Stimulated activated CD8-positive, alpha-beta memory T cell treated with anti-CD3 and anti-CD28 coated beads, Interleukin-2, amount 100 ng/mL, for 1 hour (primary cell): ENCODE data around the gene TBC1D4.
"Not testable (repeated sequence)": the region's sequence is repeated elsewhere in the genome, so short reads cannot be mapped to it uniquely, and the experiment has no call there.

ENCODE experiments used
- DNase-seq, 2 donors: peaks; one replicate each; pipeline ENCODE4 v3.0.0-alpha.2; 2020; ENCODE audit warnings: low read depth in 2 of 2

The TBC1D4 gene

GRCh38 chr13:75445717-75446499 lies 36.1 kb downstream of the TBC1D4 start:
- DNase-seq = no peak

- DNase-seq = no peak
These were observed 38.0 kb downstream of the TBC1D4 start for GRCh38 chr13:75444016-75444415.

- no peak for DNase-seq
These were observed 38.5 kb downstream of the TBC1D4 start for GRCh38 chr13:75443356-75443958.

- DNase-seq = no peak
These were observed 39.2 kb downstream of the TBC1D4 start for GRCh38 chr13:75442736-75443234.

GRCh38 chr13:75440100-75440499 lies 41.9 kb downstream of the TBC1D4 start:
- no peak for DNase-seq

- no peak for DNase-seq
These were observed 44.2 kb downstream of the TBC1D4 start for GRCh38 chr13:75437582-75438318.

GRCh38 chr13:75434126-75434525 lies 47.8 kb downstream of the TBC1D4 start:
- DNase-seq = not testable (repeated sequence)

- DNase-seq = no peak
These were observed 49.1 kb downstream of the TBC1D4 start for GRCh38 chr13:75432811-75433244.

GRCh38 chr13:75432045-75432444 lies 49.9 kb downstream of the TBC1D4 start:
- DNase-seq = no peak

GRCh38 chr13:75430436-75431209 lies 51.3 kb downstream of the TBC1D4 start:
- no peak for DNase-seq

GRCh38 chr13:75426421-75426820 lies 55.5 kb downstream of the TBC1D4 start:
- DNase-seq = no peak

GRCh38 chr13:75425216-75426009 lies 56.6 kb downstream of the TBC1D4 start:
- no peak for DNase-seq

- DNase-seq = no peak
These were observed 58.0 kb downstream of the TBC1D4 start for GRCh38 chr13:75423946-75424345.

GRCh38 chr13:75422028-75422427 lies 59.9 kb downstream of the TBC1D4 start:
- DNase-seq = no peak

- no peak for DNase-seq
These were observed 60.8 kb downstream of the TBC1D4 start for GRCh38 chr13:75421133-75421532.

GRCh38 chr13:75419656-75420055 lies 62.3 kb downstream of the TBC1D4 start:
- no peak for DNase-seq

- no peak for DNase-seq
These were observed 63.0 kb downstream of the TBC1D4 start for GRCh38 chr13:75418997-75419396.

GRCh38 chr13:75418186-75418843 lies 63.7 kb downstream of the TBC1D4 start:
- DNase-seq = no peak

- no peak for DNase-seq
These were observed 64.3 kb downstream of the TBC1D4 start for GRCh38 chr13:75417656-75418055.

- no peak for DNase-seq
These were observed 65.0 kb downstream of the TBC1D4 start for GRCh38 chr13:75417012-75417384.
